Prostate gland (tissue), 2 donors: ENCODE results near the gene ZNF415. TPM values are rescaled to one million over a fixed set of nuclear protein-coding genes. Genes with fewer than 3 reads are reported as not detected.
A peak's percentile ranks its signal among the peaks of the same experiment; 100 is the strongest.

ENCODE experiments used
- DNase-seq: peaks from one replicate; pipeline ENCODE4 v3.0.0-alpha.2; 2019; ENCODE audit warnings: low spot score
- H3K27ac ChIP-seq, 2 donors: fragments of 200-600 bp; sonication (generic); 2 replicates each; pipeline ENCODE4 v1.5.1; 2017 to 2019
- H3K27me3 ChIP-seq: fragments of 200-600 bp; sonication (generic); replicated peaks from 2 replicates; pipeline ENCODE4 v1.5.1; 2019; ENCODE audit not compliant: insufficient read depth
- H3K36me3 ChIP-seq, 2 donors: fragments of 200-600 bp; sonication (generic); 1 replicate in 1 of 2; 2 replicates in 1 of 2; pipeline versions ENCODE4 v1.5.1 to v1.8.1; 2017 to 2019
- H3K4me1 ChIP-seq: fragments of 200-600 bp; sonication (generic); replicated peaks from 2 replicates; pipeline ENCODE4 v1.5.1; 2019
- H3K4me3 ChIP-seq, 2 donors: fragments of 200-600 bp; sonication (generic); 2 replicates each; pipeline ENCODE4 v1.5.1; 2017 to 2019
- H3K9me3 ChIP-seq: fragments of 200-600 bp; sonication (generic); 2 replicates; pipeline ENCODE4 v1.5.1; 2017
- CTCF ChIP-seq, 4 experiments: fragments of 200-600 bp in 2 of 4; fragments of 450-650 bp in 2 of 4; sonication (generic) in 2 of 4; IDR thresholded peaks; 1 replicate in 3 of 4; 2 replicates in 1 of 4; pipeline ENCODE4 v1.5.1; 2016 to 2019; ENCODE audit warnings: antibody characterized with exemption in 4 of 4, mild to moderate bottlenecking in 2 of 4, moderate library complexity in 2 of 4
- POLR2A ChIP-seq: fragments of 450-650 bp; IDR thresholded peaks from one replicate; pipeline ENCODE4 v1.6.1; 2016; ENCODE audit warnings: antibody characterized with exemption, mild to moderate bottlenecking
- POLR2AphosphoS5 ChIP-seq: sonication (generic); formaldehyde crosslinking; IDR thresholded peaks from one replicate; pipeline ENCODE4 v1.6.1; 2017; ENCODE audit warnings: antibody characterized with exemption
- WGBS: methylation state at CpG from one replicate; pipeline ENCODE4 v1.1.5; 2018; 5-methylcytosine and 5-hydroxymethylcytosine counted together
- intact Hi-C: fragments of 100-400 bp; cut with DNase I; formaldehyde crosslinking; loops from one replicate; pipeline ENCODE4 v1.14.2; 2022
- total RNA-seq, 2 donors: library from RNA; depleted of rRNA; stranded (reverse); fragments of >200 nt; gene quantifications; one replicate each; pipeline ENCODE4 v1.1.0, GENCODE V29; 2016

ZNF415 gene
- total RNA-seq, 2 donors from 2014 or later, result 13.7 to 22.8 TPM

- Histone ChIP-seq H3K4me1 (no peaks in the 10 kb centered on the region), H3K27ac (no peak overlapping the region), H3K4me3 (no peak overlapping the region), H3K27me3 (no peaks in the 10 kb centered on the region), H3K9me3 (no peaks in the 10 kb centered on the region), H3K36me3 (no peaks in the 10 kb centered on the region)
- no peak for TF ChIP-seq POLR2AphosphoS5
- TF ChIP-seq POLR2A, result no peak
- TF ChIP-seq CTCF (IDR thresholded peaks at IDR 0.05), result no peak
- intact Hi-C loops, result no loop called here
- WGBS, result 63% methylated on average over 8 of the region's 8 CpGs
- no peak for DNase-seq
Measured at GRCh38 chr19:53079313-53079924, 53.3 kb downstream of the ZNF415 start.

GRCh38 chr19:53078668-53079067 lies 54.0 kb downstream of the ZNF415 start:
- H3K4me3 ChIP-seq, result no peak overlapping the region
- no peaks in the 10 kb centered on the region for H3K27me3 ChIP-seq
- peaks cover 5 to 6% of the 10 kb centered on the region in 2 donors for H3K36me3 ChIP-seq
- DNase-seq, result no peak
- intact Hi-C loops, result no loop called here
- WGBS, result 88% methylated on average over 1 of the region's 1 CpG
- no peaks in the 10 kb centered on the region for H3K4me1 ChIP-seq
- no peak overlapping the region for H3K27ac ChIP-seq
- TF ChIP-seq CTCF (IDR thresholded peaks at IDR 0.05) (no peak), POLR2AphosphoS5 (no peak), POLR2A (no peak)
- H3K9me3 ChIP-seq, result no peaks in the 10 kb centered on the region

- peak; percentile 29 for TF ChIP-seq POLR2AphosphoS5
- TF ChIP-seq CTCF (IDR thresholded peaks at IDR 0.05), result peak in 3 of 4 experiments; percentile 32 to 55 (median 53)
- TF ChIP-seq POLR2A, result no peak
- Histone ChIP-seq H3K36me3 (peaks cover 10 to 14% of the 10 kb centered on the region in 2 donors), H3K4me3 (no peak overlapping the region), H3K4me1 (no peaks in the 10 kb centered on the region), H3K9me3 (no peaks in the 10 kb centered on the region), H3K27me3 (no peaks in the 10 kb centered on the region), H3K27ac (no peak overlapping the region)
- DNase-seq, result peak; percentile 19
- 28% methylated on average over 10 of the region's 10 CpGs for WGBS
- intact Hi-C loops, result no loop called here
Measured at GRCh38 chr19:53076984-53077383, 55.7 kb downstream of the ZNF415 start.

GRCh38 chr19:53068834-53069233 lies 63.9 kb downstream of the ZNF415 start:
- WGBS, result 98% methylated on average over 5 of the region's 5 CpGs
- H3K4me1 ChIP-seq, result no peaks in the 10 kb centered on the region
- no peak for DNase-seq
- H3K4me3 ChIP-seq, result no peak overlapping the region
- TF ChIP-seq CTCF (IDR thresholded peaks at IDR 0.05) (no peak), POLR2AphosphoS5 (no peak), POLR2A (no peak)
- H3K9me3 ChIP-seq, result no peaks in the 10 kb centered on the region
- peaks cover 15 to 33% of the 10 kb centered on the region in 2 donors for H3K36me3 ChIP-seq
- no peaks in the 10 kb centered on the region for H3K27me3 ChIP-seq
- no peak overlapping the region for H3K27ac ChIP-seq
- intact Hi-C loops, result no loop called here

GRCh38 chr19:53068199-53068598 lies 64.5 kb downstream of the ZNF415 start:
- H3K27me3 ChIP-seq, result no peaks in the 10 kb centered on the region
- no peak for TF ChIP-seq POLR2A
- no peak for TF ChIP-seq CTCF (IDR thresholded peaks at IDR 0.05)
- no peak for TF ChIP-seq POLR2AphosphoS5
- no peak overlapping the region for H3K27ac ChIP-seq
- 98% methylated on average over 4 of the region's 4 CpGs for WGBS
- no peaks in the 10 kb centered on the region for H3K9me3 ChIP-seq
- no peak for DNase-seq
- no peak overlapping the region for H3K4me3 ChIP-seq
- H3K36me3 ChIP-seq, result peaks cover 9 to 27% of the 10 kb centered on the region in 2 donors
- intact Hi-C loops, result no loop called here
- no peaks in the 10 kb centered on the region for H3K4me1 ChIP-seq
